AG09319 (cell line): ENCODE data around the gene ZNF44.

Experiments
- DNase-seq: peaks from one replicate; pipeline ENCODE4 v3.0.0-alpha.2; 2010; ENCODE audit warnings: low read depth; ENCODE audit errors: extremely low read depth
- CTCF ChIP-seq: IDR thresholded peaks from 2 replicates; pipeline ENCODE4 v1.5.1; 2011; ENCODE audit warnings: low read depth, mild to moderate bottlenecking, inconsistent platforms, low read length, moderate library complexity

Gene ZNF44

GRCh38 chr19:12260236-12260635, 34.4 kb downstream of the ZNF44 start:
- no peak for TF ChIP-seq CTCF
- no peak for DNase-seq

DNA sequence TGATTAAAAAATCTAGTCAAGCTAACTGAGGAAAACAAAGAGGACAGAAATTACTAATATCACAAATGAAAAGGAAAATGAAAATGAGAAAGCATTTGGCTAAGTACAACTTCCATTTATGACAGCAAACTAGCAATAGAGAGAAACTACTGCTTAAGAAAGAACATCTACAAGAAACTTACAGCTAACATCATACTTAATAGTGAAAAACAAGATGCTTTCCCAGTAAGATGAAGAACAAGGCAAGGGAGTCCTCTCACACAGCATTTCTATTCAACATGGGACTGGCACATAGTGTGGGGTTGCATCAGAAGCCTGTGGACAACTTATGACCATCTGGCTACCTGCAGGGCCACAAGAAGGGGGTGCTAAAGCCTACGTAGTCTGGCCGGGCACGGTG, 39.3 kb downstream of the ZNF44 start:
- no peak for TF ChIP-seq CTCF
- DNase-seq = no peak

DNA sequence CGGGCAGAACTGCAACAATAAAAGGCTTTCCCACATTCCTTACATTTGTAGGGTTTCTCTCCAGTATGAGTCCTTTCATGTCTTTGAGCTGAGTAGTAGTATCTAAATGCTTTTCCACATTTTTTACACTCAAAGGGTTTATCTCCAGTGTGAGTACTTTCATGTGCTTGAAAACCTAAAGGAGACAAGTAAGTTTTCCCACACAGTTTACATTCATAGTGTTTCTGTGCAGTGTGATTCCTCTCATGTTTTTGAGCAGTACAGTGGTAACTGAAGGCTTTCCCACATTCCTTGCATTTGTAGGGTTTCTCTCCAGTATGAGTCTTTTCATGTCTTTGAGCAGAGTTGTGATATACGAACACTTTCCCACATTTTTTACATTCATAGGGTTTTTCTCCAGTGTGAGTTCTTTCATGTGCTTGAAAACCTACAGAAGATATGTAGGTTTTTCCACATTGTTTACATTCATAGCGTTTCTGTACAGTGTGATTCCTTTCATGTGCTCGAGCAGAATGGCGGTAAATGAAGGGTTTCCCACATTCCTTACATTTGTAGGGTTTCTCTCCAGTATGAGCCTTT, 47.0 kb downstream of the ZNF44 start:
- no peak for DNase-seq
- TF ChIP-seq CTCF = no peak

DNA sequence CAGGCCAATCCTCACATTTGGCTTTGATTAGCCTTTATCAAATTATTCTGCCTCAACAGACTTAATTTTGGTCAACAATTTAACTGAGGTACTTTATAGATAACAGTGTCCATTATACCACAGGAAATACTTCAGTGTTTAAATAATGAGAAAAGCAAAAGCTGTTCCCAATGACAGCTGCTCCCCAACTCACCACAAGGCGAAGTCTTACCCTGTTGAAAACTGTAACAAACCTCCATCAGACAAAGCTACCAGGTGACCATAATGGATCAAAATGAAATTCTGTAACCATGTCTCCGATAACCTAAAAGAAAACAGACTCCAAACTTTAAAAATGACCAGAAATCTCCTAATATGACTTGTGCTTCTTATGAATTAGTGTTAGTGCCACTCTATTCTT, 50.3 kb downstream of the ZNF44 start:
- no peak for DNase-seq
- no peak for TF ChIP-seq CTCF

- TF ChIP-seq CTCF = no peak
Observed at GRCh38 chr19:12237143-12237839, 57.4 kb downstream of the ZNF44 start.

DNA sequence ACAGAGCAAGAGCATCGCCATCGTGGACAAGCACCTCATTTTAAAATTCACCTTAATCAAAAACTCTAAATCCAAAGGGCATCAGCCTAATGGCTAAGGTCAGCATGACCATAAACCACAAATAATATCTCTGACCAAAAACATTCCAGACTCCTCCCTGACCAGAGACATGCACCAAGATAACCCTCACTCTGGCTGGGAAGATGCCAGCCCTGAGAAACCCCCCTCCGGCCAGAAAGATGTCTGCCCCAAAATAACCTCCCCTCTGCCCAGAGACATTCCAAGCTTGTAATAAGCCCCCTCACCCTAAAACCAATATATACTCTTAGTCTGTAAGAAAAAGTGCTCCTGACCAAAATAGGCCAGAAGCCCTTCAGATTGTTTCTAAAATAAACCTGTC, 61.7 kb downstream of the ZNF44 start:
- no peak for TF ChIP-seq CTCF
- DNase-seq = no peak

More at GRCh38 chr19:12237143-12237839, 57.4 kb downstream of the ZNF44 start:
- no peak for DNase-seq

DNA sequence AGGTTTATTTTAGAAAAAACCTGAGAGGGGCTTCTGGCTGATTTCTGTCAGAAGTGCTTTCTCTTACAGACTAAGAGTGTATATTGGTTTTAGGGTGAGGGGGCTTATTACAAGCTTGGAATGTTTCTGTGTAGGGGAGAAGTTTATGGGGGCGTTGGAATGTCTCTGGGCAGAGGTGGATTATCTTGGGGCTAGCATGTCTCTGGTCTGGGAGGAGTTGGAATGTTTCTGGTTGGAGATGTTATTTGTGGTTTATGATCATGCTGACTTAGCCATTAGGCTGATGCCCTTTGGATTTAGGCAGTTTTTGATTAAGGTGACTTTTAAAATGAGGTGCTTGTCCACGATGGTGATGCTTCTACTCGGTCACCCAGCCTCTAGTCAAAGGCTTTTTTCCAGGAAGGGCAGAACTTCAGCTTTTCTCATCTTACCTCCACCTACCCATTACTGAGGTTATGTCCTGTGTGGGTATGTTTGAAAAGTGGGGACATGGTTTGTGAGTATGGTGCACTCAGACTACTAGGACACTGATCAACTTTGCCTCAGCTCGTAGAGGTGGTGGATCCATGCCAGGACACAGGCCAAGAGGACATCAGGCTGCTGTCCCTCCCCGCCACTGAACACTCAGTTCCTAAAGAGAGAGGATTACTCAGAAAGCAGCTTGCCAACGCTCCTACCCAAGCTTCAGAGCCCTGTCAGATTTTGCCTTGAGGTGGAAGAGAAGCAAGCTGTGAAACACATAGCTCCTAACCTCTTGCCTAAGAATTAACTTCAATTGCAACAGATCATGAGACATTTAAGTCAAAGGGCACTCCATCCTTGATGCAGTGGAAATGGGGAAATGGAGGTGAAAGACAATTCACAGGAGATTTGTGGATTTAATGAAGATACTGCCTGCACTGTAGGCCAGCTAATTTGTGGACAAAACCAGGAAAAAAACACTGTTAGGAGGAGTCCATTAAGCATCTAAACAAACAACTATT, 63.6 kb downstream of the ZNF44 start:
- no peak for DNase-seq
- TF ChIP-seq CTCF = no peak
